Stomach (tissue), 4 donors: Measurements from ENCODE around the gene SYCP2.

Experiments used
- EP300 ChIP-seq: sonication (generic); formaldehyde crosslinking; IDR thresholded peaks from one replicate; pipeline ENCODE4 v1.6.1; 2017; ENCODE audit warnings: antibody characterized with exemption
- POLR2A ChIP-seq, 4 donors: fragments of 450-650 bp; IDR thresholded peaks; one replicate each; pipeline ENCODE4 v1.6.1; 2016; ENCODE audit warnings: antibody characterized with exemption in 4 of 4, control low read depth in 2 of 4, mild to moderate bottlenecking in 1 of 4, moderate library complexity in 1 of 4
- POLR2AphosphoS5 ChIP-seq, 3 donors: sonication (generic); formaldehyde crosslinking; IDR thresholded peaks; one replicate each; pipeline ENCODE4 v1.6.1; 2016; ENCODE audit warnings: antibody characterized with exemption in 3 of 3
- TF ChIP-seq, protein P1 (sequence below), 7 experiments: fragments of 450-650 bp in 4 of 7; fragments of 200-600 bp in 3 of 7; sonication (generic) in 3 of 7; IDR thresholded peaks; one replicate each; pipeline ENCODE4 v1.5.1; 2016 to 2019; ENCODE audit warnings: antibody characterized with exemption in 7 of 7, control low read depth in 2 of 7, mild to moderate bottlenecking in 1 of 7

- TF ChIP-seq POLR2A (IDR thresholded peaks at IDR 0.05) (no peak), POLR2AphosphoS5 (IDR thresholded peaks at IDR 0.05) (no peak), EP300 (no peak)
- TF ChIP-seq, protein P1, sequence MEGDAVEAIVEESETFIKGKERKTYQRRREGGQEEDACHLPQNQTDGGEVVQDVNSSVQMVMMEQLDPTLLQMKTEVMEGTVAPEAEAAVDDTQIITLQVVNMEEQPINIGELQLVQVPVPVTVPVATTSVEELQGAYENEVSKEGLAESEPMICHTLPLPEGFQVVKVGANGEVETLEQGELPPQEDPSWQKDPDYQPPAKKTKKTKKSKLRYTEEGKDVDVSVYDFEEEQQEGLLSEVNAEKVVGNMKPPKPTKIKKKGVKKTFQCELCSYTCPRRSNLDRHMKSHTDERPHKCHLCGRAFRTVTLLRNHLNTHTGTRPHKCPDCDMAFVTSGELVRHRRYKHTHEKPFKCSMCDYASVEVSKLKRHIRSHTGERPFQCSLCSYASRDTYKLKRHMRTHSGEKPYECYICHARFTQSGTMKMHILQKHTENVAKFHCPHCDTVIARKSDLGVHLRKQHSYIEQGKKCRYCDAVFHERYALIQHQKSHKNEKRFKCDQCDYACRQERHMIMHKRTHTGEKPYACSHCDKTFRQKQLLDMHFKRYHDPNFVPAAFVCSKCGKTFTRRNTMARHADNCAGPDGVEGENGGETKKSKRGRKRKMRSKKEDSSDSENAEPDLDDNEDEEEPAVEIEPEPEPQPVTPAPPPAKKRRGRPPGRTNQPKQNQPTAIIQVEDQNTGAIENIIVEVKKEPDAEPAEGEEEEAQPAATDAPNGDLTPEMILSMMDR (IDR thresholded peaks at IDR 0.05): no peak
Observed at GRCh38 chr20:59823030-59823423, 110.4 kb downstream of the SYCP2 start.
